A549 (cell line): ENCODE measurements around the gene SMOC1. TPM values are rescaled to one million over a fixed set of nuclear protein-coding genes. Genes with fewer than 3 reads are reported as not detected.

ENCODE experiments used
- ATAC-seq, 2 experiments: fragments of 200-7000 bp in 1 of 2; fragments of >200 bp in 1 of 2; cut with Nextera tagmentation in 1 of 2; cut with Tn5 transposase in 1 of 2; 3 replicates each; pipeline versions ENCODE4 v1.8.0 to v1.9.1; 2018 to 2020; ENCODE audit warnings: mild to moderate bottlenecking in 1 of 2, moderate library complexity in 1 of 2
- CTCF ChIA-PET: fragments of 300-600 bp; sonication (Branson Sonifier 250); formaldehyde crosslinking; extraction: SDS; loops from one replicate; lab custom pipeline; 2021; ENCODE audit warnings: antibody characterized with exemption, inconsistent platforms; lab: Yijun Ruan, JAX
- POLR2A ChIA-PET: fragments of 350-600 bp; formaldehyde crosslinking; extraction: SDS; loops from one replicate; lab custom pipeline; 2021; ENCODE audit warnings: antibody characterized with exemption, inconsistent platforms; lab: Yijun Ruan, JAX
- DNase-seq, 2 experiments: peaks; one replicate each; pipeline versions ENCODE4 v3.0.0 to v3.0.0-alpha.2; 2011 to 2016; ENCODE audit warnings: low read depth in 1 of 2, low spot score in 1 of 2
- FAIRE-seq: peaks from 2 replicates; lab custom pipeline; 2011; peaks lifted over from hg19 to GRCh38; lab: Jason Lieb, UNC
- H3K27ac ChIP-seq, 2 experiments: fragments of >200 bp; sonication (Bioruptor Twin); formaldehyde crosslinking; 3 replicates each; pipeline ENCODE4 v1.5.1; 2016 to 2017
- H3K4me1 ChIP-seq: fragments of >200 bp; sonication (Bioruptor Twin); formaldehyde crosslinking; 3 replicates; pipeline ENCODE4 v1.6.1; 2016
- H3K4me2 ChIP-seq: fragments of >200 bp; sonication (Bioruptor Twin); formaldehyde crosslinking; 3 replicates; pipeline ENCODE4 v1.6.1; 2016
- H3K4me3 ChIP-seq: fragments of >200 bp; sonication (Bioruptor Twin); formaldehyde crosslinking; 3 replicates; pipeline ENCODE4 v1.5.1; 2016
- H3K9me3 ChIP-seq: fragments of >200 bp; sonication (Bioruptor Twin); formaldehyde crosslinking; 3 replicates; pipeline ENCODE4 v1.6.1; 2016
- BHLHE40 ChIP-seq: IDR thresholded peaks from 2 replicates; pipeline ENCODE4 v1.6.1; 2012; ENCODE audit warnings: low read depth, low read length, inconsistent platforms
- CBX2 ChIP-seq: fragments of 200-600 bp; sonication (generic); IDR thresholded peaks from 2 replicates; pipeline ENCODE4 v1.6.1; 2016; ENCODE audit warnings: low read depth, mild to moderate bottlenecking, borderline replicate concordance
- CEBPB ChIP-seq, 2 experiments: fragments of >200 bp in 1 of 2; sonication (Bioruptor Twin) in 1 of 2; formaldehyde crosslinking in 1 of 2; IDR thresholded peaks; 2 replicates each; pipeline ENCODE4 v1.6.1; 2012 to 2016
- CHD2 ChIP-seq: fragments of 150-350 bp; IDR thresholded peaks from 2 replicates; pipeline ENCODE4 v1.6.1; 2014; ENCODE audit warnings: low read length; ENCODE audit not compliant: partially characterized antibody
- EP300 ChIP-seq, 2 experiments: fragments of >200 bp; sonication (Bioruptor Twin); formaldehyde crosslinking; IDR thresholded peaks; 2 replicates in 1 of 2; 3 replicates in 1 of 2; pipeline ENCODE4 v1.6.1; 2016 to 2017
- FOSB ChIP-seq: fragments of 250-450 bp; sonication (Bioruptor Pico); IDR thresholded peaks from 2 replicates; pipeline ENCODE4 v1.5.0; 2020; ENCODE audit warnings: mild to moderate bottlenecking, moderate library complexity
- FOSL2 ChIP-seq, 2 experiments: fragments of 450-650 bp in 1 of 2; fragments of >200 bp in 1 of 2; sonication (Bioruptor Twin) in 1 of 2; formaldehyde crosslinking; IDR thresholded peaks; 2 replicates each; pipeline versions ENCODE4 v1.5.0 to v1.6.1; 2016 to 2020; ENCODE audit warnings: mild to moderate bottlenecking in 1 of 2, moderate library complexity in 1 of 2
- HEYL ChIP-seq: fragments of 250-450 bp; sonication (Bioruptor Pico); IDR thresholded peaks from 2 replicates; pipeline ENCODE4 v1.8.0; 2021; ENCODE audit warnings: mild to moderate bottlenecking, moderate library complexity
- JUN ChIP-seq, 2 experiments: fragments of >200 bp; sonication (Bioruptor Twin); formaldehyde crosslinking; IDR thresholded peaks; 2 replicates in 1 of 2; 3 replicates in 1 of 2; pipeline ENCODE4 v1.6.1; 2016 to 2017
- MAFK ChIP-seq: fragments of 450-650 bp; IDR thresholded peaks from 2 replicates; pipeline ENCODE4 v1.6.1; 2014; ENCODE audit not compliant: partially characterized antibody
- RAD21 ChIP-seq, 2 experiments: fragments of >200 bp in 1 of 2; sonication (Bioruptor Twin) in 1 of 2; formaldehyde crosslinking in 1 of 2; IDR thresholded peaks in 1 of 2; conservative IDR thresholded peaks in 1 of 2; 2 replicates in 1 of 2; 3 replicates in 1 of 2; pipeline ENCODE4 v1.6.1; 2012 to 2018; ENCODE audit warnings: inconsistent platforms in 1 of 2
- SMC3 ChIP-seq: fragments of >200 bp; sonication (Bioruptor Twin); formaldehyde crosslinking; IDR thresholded peaks from 3 replicates; pipeline ENCODE4 v1.6.1; 2018; ENCODE audit warnings: inconsistent platforms
- TP53 ChIP-seq: fragments of 250-450 bp; sonication (Bioruptor Pico); IDR thresholded peaks from 2 replicates; pipeline ENCODE4 v1.5.0; 2021; ENCODE audit warnings: mild to moderate bottlenecking, moderate library complexity
- ZC3H11A ChIP-seq: fragments of 450-650 bp; IDR thresholded peaks from 2 replicates; pipeline ENCODE4 v1.6.1; 2014; ENCODE audit warnings: antibody characterized with exemption, mild to moderate bottlenecking
- WGBS: methylation state at CpG from one replicate; pipeline ENCODE4 v1.1.6; 2017; ENCODE audit errors: missing lambda C conversion rate; 5-methylcytosine and 5-hydroxymethylcytosine counted together
- polyA plus RNA-seq, 4 experiments: library from polyadenylated mRNA; depleted of rRNA in 3 of 4; stranded (reverse); fragments of >200 nt; fragmentation: RNase III in 1 of 4; extraction: RNeasy Plus Mini Kit Qiagen cat#74134 plus additional on column Dnase treatment in 1 of 4; gene quantifications; 2 replicates in 3 of 4; 3 replicates in 1 of 4; pipeline ENCODE4 v1.2.3, GENCODE V29; 2011 to 2017
- TF ChIP-seq, protein P1 (sequence below): IDR thresholded peaks from 2 replicates; pipeline ENCODE4 v1.6.1; 2012; ENCODE audit warnings: low read depth, borderline replicate concordance
- TF ChIP-seq, protein P2 (sequence below): fragments of >200 bp; sonication (Bioruptor Twin); formaldehyde crosslinking; IDR thresholded peaks from 3 replicates; pipeline ENCODE4 v1.5.1; 2016

The SMOC1 gene
- polyA plus RNA-seq, 2 of the 4 experiments (the other 2 are of a cell fraction): 12.2 to 18.4 TPM

DNA sequence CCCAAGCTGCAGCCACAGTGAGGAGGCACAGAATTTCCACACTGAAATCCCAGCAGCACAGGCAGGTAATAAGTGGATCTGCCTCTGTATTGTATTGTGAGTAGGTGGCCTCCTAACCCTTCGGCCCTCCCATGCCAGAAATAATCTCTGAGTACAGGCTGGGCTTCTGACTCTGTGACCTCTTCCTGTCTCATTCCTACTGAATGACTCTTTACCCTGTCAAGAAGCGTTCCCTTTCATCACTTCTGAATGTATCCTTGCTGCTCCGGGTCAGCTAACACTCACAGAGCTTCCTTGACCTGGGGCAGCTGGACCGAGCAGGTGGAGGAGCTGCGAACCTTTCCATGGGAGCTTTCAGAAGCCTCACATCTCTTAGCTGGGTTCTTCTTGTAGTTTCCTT is 190.0 kb downstream of the SMOC1 start:
- WGBS: 42% methylated on average over 5 of the region's 5 CpGs
- ATAC-seq (no peak), FAIRE-seq (no peak)
- H3K4me3 ChIP-seq: no peak overlapping the region
- TF ChIP-seq, protein P1, sequence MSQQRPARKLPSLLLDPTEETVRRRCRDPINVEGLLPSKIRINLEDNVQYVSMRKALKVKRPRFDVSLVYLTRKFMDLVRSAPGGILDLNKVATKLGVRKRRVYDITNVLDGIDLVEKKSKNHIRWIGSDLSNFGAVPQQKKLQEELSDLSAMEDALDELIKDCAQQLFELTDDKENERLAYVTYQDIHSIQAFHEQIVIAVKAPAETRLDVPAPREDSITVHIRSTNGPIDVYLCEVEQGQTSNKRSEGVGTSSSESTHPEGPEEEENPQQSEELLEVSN: no peak
- TF ChIP-seq ZC3H11A (no peak), FOSB (CRISPR knock-in tag) (no peak)
- TF ChIP-seq, protein P2, sequence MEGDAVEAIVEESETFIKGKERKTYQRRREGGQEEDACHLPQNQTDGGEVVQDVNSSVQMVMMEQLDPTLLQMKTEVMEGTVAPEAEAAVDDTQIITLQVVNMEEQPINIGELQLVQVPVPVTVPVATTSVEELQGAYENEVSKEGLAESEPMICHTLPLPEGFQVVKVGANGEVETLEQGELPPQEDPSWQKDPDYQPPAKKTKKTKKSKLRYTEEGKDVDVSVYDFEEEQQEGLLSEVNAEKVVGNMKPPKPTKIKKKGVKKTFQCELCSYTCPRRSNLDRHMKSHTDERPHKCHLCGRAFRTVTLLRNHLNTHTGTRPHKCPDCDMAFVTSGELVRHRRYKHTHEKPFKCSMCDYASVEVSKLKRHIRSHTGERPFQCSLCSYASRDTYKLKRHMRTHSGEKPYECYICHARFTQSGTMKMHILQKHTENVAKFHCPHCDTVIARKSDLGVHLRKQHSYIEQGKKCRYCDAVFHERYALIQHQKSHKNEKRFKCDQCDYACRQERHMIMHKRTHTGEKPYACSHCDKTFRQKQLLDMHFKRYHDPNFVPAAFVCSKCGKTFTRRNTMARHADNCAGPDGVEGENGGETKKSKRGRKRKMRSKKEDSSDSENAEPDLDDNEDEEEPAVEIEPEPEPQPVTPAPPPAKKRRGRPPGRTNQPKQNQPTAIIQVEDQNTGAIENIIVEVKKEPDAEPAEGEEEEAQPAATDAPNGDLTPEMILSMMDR: no peak
- TF ChIP-seq, all 56 proteins: peak for 0
- Histone ChIP-seq H3K9me3 (no peaks in the 10 kb centered on the region), H3K4me1 (peaks cover 23% of the 10 kb centered on the region), H3K27ac (peak overlapping the region; percentile 43 to 48; a peak in 5 of 6 replicates), H3K4me2 (peak overlapping the region; percentile 29; the same call in 1 of the 3 replicates)
- POLR2A ChIA-PET: no interaction called here
- no peak for DNase-seq
- CTCF ChIA-PET: interaction anchor here (0.6 to 3.9 kb wide), 6 partner anchors 12 to 251 kb away, joined by 3 to 19 read pairs (median 6); no protein-coding TSS in a partner anchor

DNA sequence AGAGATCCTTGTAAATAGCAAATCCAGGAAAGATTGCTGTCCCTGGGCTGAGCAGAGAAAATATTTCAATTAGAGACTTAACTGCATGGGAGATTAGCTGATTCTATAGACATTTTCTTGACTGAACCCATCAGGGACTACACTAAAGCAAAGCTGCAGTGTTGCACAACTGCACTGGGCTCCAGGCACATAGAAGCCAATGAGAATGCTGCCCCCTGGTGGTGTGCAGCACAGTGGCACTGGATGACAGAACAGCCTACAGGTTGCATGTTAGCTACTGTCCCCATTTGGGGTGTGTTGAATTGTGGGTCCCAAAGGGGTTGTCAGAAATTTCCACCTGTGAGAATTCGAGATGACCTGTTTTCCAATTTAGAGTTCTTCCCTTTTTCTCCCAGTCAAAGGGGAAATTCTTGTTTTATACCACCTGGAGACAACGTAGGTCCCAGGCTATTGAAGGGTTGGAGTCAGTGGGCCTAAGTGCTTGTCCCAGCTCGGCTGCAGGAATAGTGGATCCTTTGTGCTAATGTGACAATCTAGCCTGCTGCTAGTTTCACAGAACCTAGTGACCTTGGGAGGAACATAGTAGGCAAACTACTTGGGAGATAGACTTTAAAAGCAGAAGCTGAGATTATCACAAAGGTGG is 194.8 kb downstream of the SMOC1 start:
- peak; percentile 54 for FAIRE-seq
- Histone ChIP-seq H3K4me3 (no peak overlapping the region), H3K9me3 (no peaks in the 10 kb centered on the region), H3K4me1 (peaks cover 14% of the 10 kb centered on the region), H3K27ac (peak overlapping the region; percentile 55 to 58; a peak in 5 of 6 replicates), H3K4me2 (no peak overlapping the region)
- WGBS: 34% methylated on average over 3 of the region's 3 CpGs
- CTCF ChIA-PET: interaction anchor here (0.5 to 6.2 kb wide), 67 partner anchors 10 to 1115 kb away, joined by 3 to 101 read pairs (median 4); no protein-coding TSS in a partner anchor
- peak; percentile 97 to 99 for ATAC-seq
- POLR2A ChIA-PET: interaction anchor here (1.1 kb wide), 1 partner anchor 254 kb away, joined by 3 read pairs; no protein-coding TSS in a partner anchor
- TF ChIP-seq, protein P2: peak; percentile 95
- TF ChIP-seq SMC3 (peak; percentile 99), BHLHE40 (no peak), RAD21 (conservative IDR thresholded peaks at IDR 0.05 in 1 of 2, IDR thresholded peaks at IDR 0.05 in 1 of 2) (peak; percentile 89 to 95), CEBPB (IDR thresholded peaks at IDR 0.05) (peak; percentile 98)
- peak; percentile 85 for DNase-seq

DNA sequence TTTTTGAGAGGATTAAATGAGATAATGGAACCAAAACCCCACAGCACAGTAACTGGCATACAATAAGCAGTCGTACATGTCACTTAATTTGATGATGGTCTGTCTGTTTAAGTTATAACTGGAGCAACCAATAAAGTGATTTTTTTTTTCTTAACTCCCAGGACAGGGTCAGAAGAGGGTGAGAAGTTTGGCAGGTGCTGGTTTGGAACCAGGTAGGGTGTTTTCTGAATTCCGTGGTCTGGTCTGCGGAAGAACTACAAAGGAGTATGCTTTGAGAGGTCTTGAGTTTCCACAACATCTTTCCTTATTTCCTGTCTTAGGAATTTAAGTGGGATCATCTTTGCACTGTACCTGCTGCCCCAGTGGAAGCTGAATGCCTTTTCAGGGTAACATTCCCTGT is 197.8 kb downstream of the SMOC1 start:
- no peak overlapping the region for H3K27ac ChIP-seq
- DNase-seq (no peak), ATAC-seq (no peak), FAIRE-seq (no peak)
- no peak overlapping the region for H3K4me3 ChIP-seq
- POLR2A ChIA-PET: no interaction called here
- no peaks in the 10 kb centered on the region for H3K9me3 ChIP-seq
- H3K4me1 ChIP-seq: peaks cover 7% of the 10 kb centered on the region; the same call in 2 of the 3 replicates
- CTCF ChIA-PET: interaction anchor here (0.8 to 6.2 kb wide), 5 partner anchors 14 to 259 kb away, joined by 3 to 101 read pairs (median 29); no protein-coding TSS in a partner anchor
- no peak overlapping the region for H3K4me2 ChIP-seq
- WGBS: 58% methylated on average over 3 of the region's 3 CpGs
- TF ChIP-seq HEYL: no peak
- no peak for TF ChIP-seq EP300 (IDR thresholded peaks at IDR 0.05)
- no peak for TF ChIP-seq JUN (IDR thresholded peaks at IDR 0.05)

DNA sequence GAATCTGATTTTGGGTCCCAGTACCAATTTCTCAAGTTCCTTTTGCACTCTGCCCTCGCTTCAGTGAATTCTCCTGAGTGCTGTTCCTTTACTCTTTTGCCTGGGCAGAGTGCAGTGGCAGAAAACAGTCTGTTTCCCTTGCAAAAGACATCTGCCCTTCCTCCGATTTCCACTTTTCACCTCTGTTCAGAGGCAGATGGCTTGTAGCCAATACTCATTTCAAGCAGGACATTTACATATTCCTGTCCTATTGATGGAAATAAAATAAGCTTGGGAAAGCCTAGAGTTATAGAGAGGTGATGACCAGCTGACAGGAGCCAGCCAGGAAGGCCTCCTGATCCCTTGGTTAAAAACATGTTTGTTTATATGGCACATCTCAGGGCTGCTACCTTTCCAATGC is 198.5 kb downstream of the SMOC1 start:
- ATAC-seq (no peak), DNase-seq (no peak), FAIRE-seq (no peak)
- Histone ChIP-seq H3K9me3 (no peaks in the 10 kb centered on the region), H3K4me3 (no peak overlapping the region), H3K4me1 (peaks cover 7% of the 10 kb centered on the region; the same call in 2 of the 3 replicates), H3K27ac (no peak overlapping the region), H3K4me2 (no peak overlapping the region)
- 22% methylated on average over 2 of the region's 2 CpGs for WGBS
- TF ChIP-seq CBX2: no peak
- no peak for TF ChIP-seq EP300 (IDR thresholded peaks at IDR 0.05)
- TF ChIP-seq CHD2: no peak
- TF ChIP-seq SMC3: no peak
- no peak for TF ChIP-seq MAFK
- TF ChIP-seq TP53 (CRISPR knock-in tag): no peak
- no peak for TF ChIP-seq FOSL2 (IDR thresholded peaks at IDR 0.05)
- no peak for TF ChIP-seq FOSL2 (CRISPR knock-in tag; IDR thresholded peaks at IDR 0.05)
- no peak for TF ChIP-seq HEYL
- POLR2A ChIA-PET: no interaction called here
- CTCF ChIA-PET: interaction anchor here (1.4 to 4.9 kb wide), 3 partner anchors 33 to 260 kb away, joined by 5 to 29 read pairs (median 27); no protein-coding TSS in a partner anchor
